OCI-LY7 (cell line): ENCODE data around the gene DNAH14.

Source experiments
- CTCF ChIP-seq: fragments of 200-600 bp; sonication (generic); conservative IDR thresholded peaks from 2 replicates; pipeline ENCODE4 v1.5.1; 2014; ENCODE audit warnings: mild to moderate bottlenecking, antibody characterized with exemption, low read length, moderate library complexity, mixed read lengths
- EZH2phosphoT487 ChIP-seq: fragments of 200-600 bp; sonication (generic); IDR thresholded peaks from 2 replicates; pipeline ENCODE4 v1.6.1; 2018; ENCODE audit warnings: low read depth, borderline replicate concordance, mild to moderate bottlenecking, mixed run types, antibody characterized with exemption, low read length, moderate library complexity, mixed read lengths

GRCh38 chr1:224881762-224882211, 47.7 kb upstream of the DNAH14 start:
- no peak for TF ChIP-seq CTCF
- TF ChIP-seq EZH2phosphoT487, result no peak
